HAP-1 (cell line): ENCODE data around the gene SIX5.

Experiments
- DNase-seq, 2 experiments: peaks; one replicate each; pipeline ENCODE4 v3.0.0-alpha.2; 2016 to 2020; ENCODE audit warnings: low spot score in 2 of 2
- H3K27me3 ChIP-seq: fragments of 250-450 bp; sonication (Bioruptor Pico); 2 replicates; pipeline ENCODE4 v1.5.1; 2020; ENCODE audit warnings: low read depth, mild to moderate bottlenecking, moderate library complexity
- H3K36me3 ChIP-seq: fragments of 250-450 bp; sonication (Bioruptor Pico); replicated peaks from 2 replicates; pipeline ENCODE4 v1.5.1; 2020; ENCODE audit warnings: mild to moderate bottlenecking
- H3K4me1 ChIP-seq: fragments of 250-450 bp; sonication (Bioruptor Pico); 2 replicates; pipeline ENCODE4 v1.5.1; 2020; ENCODE audit warnings: mild to moderate bottlenecking
- H3K4me3 ChIP-seq: fragments of 250-450 bp; sonication (Bioruptor Pico); 2 replicates; pipeline ENCODE4 v1.5.1; 2020; ENCODE audit warnings: mild to moderate bottlenecking, moderate library complexity
- H3K9me3 ChIP-seq: fragments of 250-450 bp; sonication (Bioruptor Pico); 2 replicates; pipeline ENCODE4 v1.5.1; 2020; ENCODE audit warnings: mild to moderate bottlenecking, moderate library complexity
- in situ Hi-C: fragments of 300-500 bp; cut with MboI; formaldehyde crosslinking; loops from 3 replicates; pipeline ENCODE4 v1.14.3; 2020; ENCODE audit warnings: low sequenced_read_pairs, inconsistent platforms, mixed read lengths

The SIX5 gene

DNA sequence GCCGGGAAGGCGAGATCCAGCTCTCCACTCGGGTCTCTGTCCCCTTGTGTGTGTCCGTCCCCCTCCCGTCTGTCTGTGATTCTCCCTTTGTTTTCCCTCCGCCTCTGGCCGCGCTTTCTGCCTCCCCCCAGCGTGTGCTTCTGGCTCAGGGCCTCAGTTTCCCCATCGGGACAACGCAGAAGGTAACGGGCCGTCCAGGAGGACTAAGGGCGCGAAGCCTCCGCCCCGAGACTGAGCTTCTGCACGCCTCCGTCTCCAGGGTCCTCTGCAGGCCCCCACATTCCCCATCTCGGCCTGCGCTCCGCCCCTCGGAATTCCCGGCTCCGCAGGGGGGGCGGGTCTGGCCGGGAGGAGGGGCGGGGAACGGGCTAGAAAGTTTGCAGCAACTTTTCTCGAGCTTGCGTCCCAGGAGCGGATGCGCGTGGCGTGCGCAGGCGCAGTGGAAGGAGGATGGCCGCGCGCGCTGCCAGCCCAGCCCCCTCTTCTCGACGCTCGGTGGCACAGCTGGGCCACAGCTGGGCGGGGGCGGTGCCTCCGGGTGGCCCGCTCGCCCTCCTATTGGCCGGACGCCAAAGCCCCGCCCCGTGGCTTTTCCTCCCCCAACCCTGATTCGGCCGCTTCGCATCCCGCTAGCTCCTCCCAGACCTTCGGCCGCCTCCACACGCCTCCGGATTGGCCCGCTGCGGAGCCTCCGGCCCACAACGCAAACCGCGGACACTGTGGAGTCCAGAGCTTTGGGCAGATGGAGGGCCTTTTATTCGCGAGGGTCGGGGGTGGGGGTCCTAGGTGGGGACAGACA, at the start of gene SIX5:
TSS of gene SIX5 (minus strand) at position 269 of the 799 bp plus-strand sequence. CDS start 408 bp downstream, outside the sequence.
- in situ Hi-C loops = no loop called here
- no peaks in the 10 kb centered on the region for H3K9me3 ChIP-seq
- H3K36me3 ChIP-seq = no peaks in the 10 kb centered on the region; the same call in none of the 2 replicates
- no peaks in the 10 kb centered on the region for H3K27me3 ChIP-seq
- peaks cover 14% of the 10 kb centered on the region for H3K4me1 ChIP-seq
- peak within 1 kb of the TSS; percentile 63 for H3K4me3 ChIP-seq
- peak; percentile 95 to 99 for DNase-seq

DNA sequence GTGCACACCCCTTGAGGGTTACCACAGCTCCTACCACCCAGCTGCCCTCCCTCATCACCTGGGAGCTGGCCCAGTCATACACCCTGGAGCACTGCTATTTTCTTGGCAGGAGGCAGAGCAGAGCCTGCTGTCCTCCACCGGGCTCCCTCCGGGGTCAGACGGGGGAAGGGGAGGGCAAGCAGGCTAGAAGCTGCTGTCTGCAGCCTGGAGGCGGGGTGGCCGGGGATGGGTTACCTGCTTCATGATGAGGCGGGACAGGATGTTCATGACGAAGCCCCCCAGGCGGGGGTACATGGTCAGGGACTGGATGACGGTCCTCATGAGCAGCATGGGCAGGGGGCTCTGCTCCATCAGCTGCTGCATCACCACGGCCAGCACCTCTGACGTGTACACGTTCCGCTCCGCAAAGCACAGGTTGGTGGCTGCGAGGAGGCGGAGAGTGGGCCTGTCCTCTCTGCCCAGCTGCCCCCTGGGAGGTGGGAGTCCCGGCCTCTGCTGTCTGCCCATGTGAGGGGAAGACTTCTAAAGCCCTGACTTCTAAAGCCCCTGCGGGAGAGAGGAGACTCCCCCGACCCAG, 48.8 kb upstream of the SIX5 start:
- DNase-seq = no peak
- in situ Hi-C loops = no loop called here
- no peaks in the 10 kb centered on the region for H3K4me1 ChIP-seq

DNA sequence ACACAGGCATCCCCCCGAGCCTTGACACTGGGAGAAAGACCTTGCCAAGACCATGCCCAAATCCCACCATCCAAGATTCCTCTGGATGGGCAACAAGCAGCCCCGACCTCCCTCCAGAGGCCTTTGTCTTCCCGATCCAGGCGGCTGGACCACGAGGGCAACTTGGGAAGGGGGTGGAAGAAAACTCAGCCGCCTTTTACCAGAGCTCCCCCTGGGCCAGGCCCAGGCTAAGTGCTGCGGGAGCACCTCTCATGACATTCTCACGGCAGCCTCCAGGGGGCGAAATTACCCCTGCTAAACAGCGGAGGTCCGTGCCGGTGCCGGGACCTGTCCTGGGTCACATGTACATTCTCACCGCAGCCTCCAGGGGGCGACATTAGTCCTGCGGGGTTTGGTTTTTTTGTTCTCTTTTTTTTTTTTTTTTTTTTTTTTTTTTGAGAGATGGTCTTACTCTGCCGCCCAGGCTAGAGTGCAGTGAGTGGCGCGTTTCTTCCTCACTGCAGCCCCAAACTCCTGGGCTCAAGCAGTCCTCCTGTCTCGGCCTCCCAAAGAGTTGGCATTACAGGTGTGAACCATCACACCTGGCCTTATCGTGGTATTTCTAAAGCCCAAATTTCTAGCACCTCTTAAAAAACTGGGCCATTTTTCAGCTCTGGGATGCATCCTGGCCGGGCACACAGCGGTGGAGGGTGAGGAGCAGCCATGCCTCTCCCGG, 48.1 kb upstream of the SIX5 start:
- DNase-seq = peak; percentile 92 to 98
- in situ Hi-C loops = no loop called here
- Histone ChIP-seq H3K4me1 (no peaks in the 10 kb centered on the region), H3K27me3 (no peaks in the 10 kb centered on the region), H3K4me3 (no peak overlapping the region), H3K36me3 (peaks cover 20% of the 10 kb centered on the region), H3K9me3 (no peaks in the 10 kb centered on the region)

More for the DNA sequence above, 48.8 kb upstream of the SIX5 start:
- H3K9me3 ChIP-seq = no peaks in the 10 kb centered on the region
- no peaks in the 10 kb centered on the region for H3K27me3 ChIP-seq
- peaks cover 26% of the 10 kb centered on the region for H3K36me3 ChIP-seq
- no peak overlapping the region for H3K4me3 ChIP-seq

DNA sequence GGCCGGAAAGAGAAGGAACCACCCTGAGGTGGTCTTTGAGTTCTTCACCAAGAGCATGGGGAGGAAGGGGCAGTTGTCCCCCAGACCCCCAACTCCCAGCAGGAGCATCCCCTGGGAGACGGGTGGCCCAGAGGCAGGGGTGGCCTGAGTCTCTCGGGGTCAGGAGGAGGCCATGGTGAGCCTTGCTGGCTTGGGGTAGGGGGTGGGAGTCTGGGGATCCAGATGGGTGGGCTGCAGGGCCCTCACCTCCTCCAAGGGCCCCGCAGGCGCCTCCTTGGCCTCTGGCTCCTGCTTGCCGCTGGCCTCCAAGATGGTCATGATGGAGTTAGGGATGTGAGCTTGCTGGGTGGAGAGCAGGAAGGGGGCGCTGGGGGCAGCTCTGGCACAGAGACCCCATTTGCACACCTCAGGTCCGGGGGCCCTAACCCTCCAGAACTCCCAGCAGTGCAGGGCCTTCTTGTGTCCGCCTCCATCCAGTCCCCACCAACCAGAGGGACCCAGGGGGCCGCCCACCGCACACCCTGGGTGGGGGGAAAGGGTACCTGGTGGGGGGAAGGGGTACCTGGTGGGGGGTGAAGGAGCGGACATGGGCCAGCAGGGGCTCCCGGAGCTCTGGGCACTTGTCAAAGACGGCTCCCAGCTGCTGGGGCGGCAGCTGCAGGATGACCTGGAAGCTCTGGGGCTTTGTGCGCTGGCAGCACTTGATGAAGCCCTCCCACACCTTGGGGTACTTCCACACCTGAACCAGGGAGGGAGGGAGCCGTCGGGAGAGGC, 47.4 kb upstream of the SIX5 start:
- H3K4me3 ChIP-seq = no peak overlapping the region
- DNase-seq = no peak
- H3K36me3 ChIP-seq = peaks cover 20% of the 10 kb centered on the region
- no peaks in the 10 kb centered on the region for H3K4me1 ChIP-seq
- H3K9me3 ChIP-seq = no peaks in the 10 kb centered on the region
- no peaks in the 10 kb centered on the region for H3K27me3 ChIP-seq
- in situ Hi-C loops = no loop called here

DNA sequence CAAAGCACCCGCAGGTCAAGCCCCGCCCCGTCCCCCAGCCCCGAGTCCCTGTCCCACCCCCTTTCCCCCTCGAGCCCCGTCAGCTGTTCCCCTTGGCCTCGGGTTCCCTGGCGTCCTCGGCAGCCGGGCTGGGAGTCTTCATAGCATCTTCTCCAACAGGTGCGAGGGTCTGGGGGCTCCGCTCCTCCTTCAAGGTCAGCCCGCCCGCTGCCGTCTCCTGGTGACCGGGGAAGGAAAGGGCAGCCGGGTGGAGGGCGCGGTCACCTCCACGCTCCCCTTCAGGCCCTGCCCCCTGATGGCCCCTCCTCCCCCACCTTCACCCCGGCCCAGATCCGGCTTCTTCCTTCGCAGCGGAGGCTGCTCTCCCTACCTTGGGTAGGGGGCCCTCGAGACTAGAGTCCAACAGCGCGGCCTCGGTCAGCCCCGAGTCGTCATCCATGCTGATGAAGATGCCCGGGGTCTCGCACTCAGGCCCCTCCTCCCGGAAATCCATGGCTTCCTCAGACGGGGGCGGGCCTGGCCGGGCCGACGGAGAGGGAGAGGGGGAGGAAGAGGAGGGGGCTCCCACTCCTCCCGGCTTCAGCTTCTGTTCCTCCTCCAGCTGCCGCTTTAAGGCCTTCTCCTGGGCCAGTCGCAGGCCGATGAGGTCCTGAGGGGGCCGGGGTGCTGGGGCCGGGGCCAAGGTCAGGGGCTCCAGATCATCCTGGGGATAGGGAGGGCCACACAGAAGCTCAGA, 46.6 kb upstream of the SIX5 start:
- Histone ChIP-seq H3K4me3 (no peak overlapping the region), H3K36me3 (peaks cover 18% of the 10 kb centered on the region), H3K27me3 (no peaks in the 10 kb centered on the region), H3K4me1 (no peaks in the 10 kb centered on the region), H3K9me3 (no peaks in the 10 kb centered on the region)
- DNase-seq = no peak
- in situ Hi-C loops = no loop called here

DNA sequence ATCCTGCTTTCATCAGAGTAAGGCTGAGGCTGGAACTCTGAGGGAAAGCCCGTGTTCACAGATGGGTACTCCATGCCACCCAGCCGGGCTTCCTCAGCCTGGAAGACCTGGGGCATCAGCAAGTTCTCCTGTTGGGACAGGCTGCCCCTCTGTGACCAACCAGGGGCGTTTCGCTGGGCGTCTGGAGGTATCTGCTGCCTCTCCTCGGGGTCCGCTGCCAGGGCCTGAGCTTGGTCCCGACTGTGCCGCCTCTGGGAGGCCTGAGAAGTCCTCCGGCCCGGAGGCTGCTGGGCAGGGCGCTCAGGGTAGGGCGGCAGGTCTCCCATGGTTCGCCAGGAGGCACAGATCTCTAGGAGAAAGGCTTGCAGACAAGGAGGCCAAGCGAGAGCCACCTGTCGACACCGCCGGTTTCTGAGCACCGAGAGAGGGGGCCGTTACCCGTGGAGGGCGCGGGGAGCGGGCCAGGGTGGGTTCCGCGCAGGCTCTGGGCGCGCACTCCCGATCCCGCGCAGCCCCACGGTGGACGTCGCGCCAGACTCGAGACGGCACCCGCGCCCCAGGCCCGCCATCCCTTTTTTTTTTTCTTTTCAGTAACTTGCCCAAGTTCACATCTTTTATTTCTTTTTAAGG, 45.9 kb upstream of the SIX5 start, which contains the start of gene RSPH6A:
TSS of gene RSPH6A (minus strand) at position 458 of the 630 bp plus-strand sequence. CDS start at position 326, 132 bp downstream.
- Histone ChIP-seq H3K27me3 (no peaks in the 10 kb centered on the region), H3K4me1 (no peaks in the 10 kb centered on the region), H3K9me3 (no peaks in the 10 kb centered on the region), H3K36me3 (peaks cover 11% of the 10 kb centered on the region), H3K4me3 (no peak within 1 kb of the TSS)
- in situ Hi-C loops = no loop called here
- no peak for DNase-seq

DNA sequence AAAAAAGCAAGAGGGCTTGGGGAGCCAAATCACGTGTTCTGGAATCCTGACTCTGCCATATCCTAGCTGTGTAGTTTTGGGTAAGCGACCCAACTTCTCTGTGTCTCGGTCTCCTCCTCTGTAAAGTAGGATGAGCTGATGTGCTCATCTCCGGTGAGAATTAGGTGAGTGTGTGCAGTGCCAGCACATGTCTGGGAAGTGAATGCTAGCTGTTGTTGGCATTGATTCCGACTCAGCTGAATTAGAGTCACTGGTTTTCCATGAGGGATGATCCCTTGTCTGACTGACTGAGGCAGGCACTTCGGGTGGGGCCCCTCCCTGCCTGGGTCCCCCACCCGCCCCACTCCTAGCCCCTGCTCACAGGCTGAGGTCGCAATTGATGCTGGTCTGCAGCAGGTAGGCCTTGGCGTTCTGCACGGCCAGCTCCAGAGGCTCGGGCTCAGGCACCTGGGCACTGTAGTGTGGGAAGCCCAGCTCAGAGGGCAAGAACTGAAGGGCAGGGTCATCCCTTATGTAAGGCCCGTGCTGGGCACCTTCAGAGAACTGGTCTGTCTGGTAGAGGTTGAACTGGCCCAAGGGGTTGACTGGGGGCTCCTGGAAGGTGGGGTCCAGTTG, 45.2 kb upstream of the SIX5 start:
- in situ Hi-C loops = no loop called here
- H3K9me3 ChIP-seq = no peaks in the 10 kb centered on the region

DNA sequence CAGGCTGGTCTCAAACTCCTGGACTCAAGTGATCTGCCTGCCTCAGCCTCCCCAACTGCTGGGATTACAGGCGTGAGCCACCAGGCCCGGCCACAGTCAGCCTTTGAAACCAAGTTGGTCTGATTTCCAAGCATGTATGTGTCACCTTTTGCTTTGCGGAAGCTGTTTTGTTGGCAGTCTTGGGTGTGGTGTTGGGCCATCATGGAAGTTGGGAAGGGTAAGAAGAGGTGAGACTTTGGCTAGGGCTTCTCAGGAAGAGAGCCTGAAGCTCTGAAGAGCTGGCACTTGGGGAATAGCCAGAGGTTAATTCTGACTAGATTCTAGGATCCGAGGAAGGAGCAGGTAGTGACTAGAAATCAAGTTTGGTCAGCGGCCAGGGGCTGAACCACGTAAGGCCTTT, 43.2 kb upstream of the SIX5 start:
- Histone ChIP-seq H3K4me3 (no peak overlapping the region), H3K9me3 (no peaks in the 10 kb centered on the region), H3K36me3 (peaks cover 3% of the 10 kb centered on the region; the same call in 1 of the 2 replicates), H3K4me1 (no peaks in the 10 kb centered on the region), H3K27me3 (no peaks in the 10 kb centered on the region)
- in situ Hi-C loops = no loop called here
- no peak for DNase-seq

More for the DNA sequence above, 45.2 kb upstream of the SIX5 start:
- Histone ChIP-seq H3K36me3 (peaks cover 6% of the 10 kb centered on the region; the same call in 1 of the 2 replicates), H3K27me3 (no peaks in the 10 kb centered on the region), H3K4me3 (no peak overlapping the region), H3K4me1 (no peaks in the 10 kb centered on the region)
- no peak for DNase-seq

DNA sequence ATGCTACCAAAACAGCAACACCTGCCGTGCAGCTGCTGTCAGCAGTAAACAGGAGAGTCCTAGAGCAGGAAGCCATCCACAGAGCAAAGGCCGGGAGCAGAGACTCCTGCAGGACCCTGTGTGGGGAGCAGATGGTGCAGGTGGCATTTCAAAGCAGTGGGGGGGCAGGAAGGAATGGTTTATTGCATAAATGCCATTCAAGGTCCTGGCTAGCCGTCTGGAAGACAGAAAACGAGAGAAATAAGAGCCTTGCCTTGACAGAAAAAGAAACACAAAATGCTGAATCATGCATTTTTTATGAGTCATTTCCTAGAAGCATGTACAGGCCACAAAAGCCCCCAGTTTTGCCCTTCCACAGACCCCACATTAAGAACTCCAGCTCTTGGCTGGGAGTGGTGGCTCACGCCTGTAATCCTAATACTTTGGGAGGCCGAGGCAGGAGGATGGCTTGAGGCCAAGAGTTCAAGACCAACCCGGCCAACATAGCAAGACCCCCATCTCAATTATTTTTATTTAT, 40.6 kb upstream of the SIX5 start:
- Histone ChIP-seq H3K27me3 (no peaks in the 10 kb centered on the region), H3K9me3 (no peaks in the 10 kb centered on the region), H3K4me1 (no peaks in the 10 kb centered on the region), H3K36me3 (peaks cover 3% of the 10 kb centered on the region; the same call in 1 of the 2 replicates), H3K4me3 (no peak overlapping the region)
- no peak for DNase-seq
- in situ Hi-C loops = no loop called here

DNA sequence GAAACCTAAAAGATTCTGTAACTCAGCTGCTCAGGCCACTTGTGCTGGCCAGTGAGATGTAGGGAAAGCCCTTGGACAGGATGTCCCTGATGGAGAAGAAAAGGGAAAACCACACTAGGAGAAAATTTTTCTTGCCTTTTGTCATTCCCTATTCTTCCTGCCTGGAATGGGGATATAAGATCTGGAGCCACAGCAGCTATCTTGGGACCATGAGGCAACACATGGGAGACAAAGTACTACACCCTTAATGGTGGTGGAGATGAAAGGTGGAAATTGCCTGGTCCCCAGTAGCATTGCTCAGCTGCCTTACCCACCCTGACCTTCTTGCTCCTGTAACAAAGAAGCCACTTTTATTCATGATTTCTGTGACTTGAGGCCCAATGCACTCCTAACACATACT, 36.7 kb upstream of the SIX5 start:
- in situ Hi-C loops = no loop called here
- Histone ChIP-seq H3K36me3 (no peaks in the 10 kb centered on the region), H3K4me1 (no peaks in the 10 kb centered on the region), H3K27me3 (no peaks in the 10 kb centered on the region), H3K9me3 (no peaks in the 10 kb centered on the region), H3K4me3 (no peak overlapping the region)
- DNase-seq = no peak

DNA sequence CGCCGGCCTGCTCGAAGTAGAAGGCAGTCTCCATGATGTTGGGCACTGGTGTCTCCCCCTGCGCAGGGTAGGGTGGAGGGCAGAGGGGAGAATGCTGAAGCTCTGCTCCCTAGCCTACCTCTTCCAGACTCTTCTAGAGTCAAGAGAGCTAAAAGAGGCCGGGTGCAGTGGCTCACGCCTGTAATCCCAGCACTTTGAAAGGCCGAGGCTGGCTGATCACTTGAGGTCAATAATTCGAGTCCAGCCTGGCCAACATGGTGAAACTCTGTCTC, 35.8 kb upstream of the SIX5 start:
- in situ Hi-C loops = no loop called here
- no peak overlapping the region for H3K4me3 ChIP-seq
- no peaks in the 10 kb centered on the region for H3K9me3 ChIP-seq
- no peaks in the 10 kb centered on the region for H3K27me3 ChIP-seq
- H3K36me3 ChIP-seq = no peaks in the 10 kb centered on the region
- H3K4me1 ChIP-seq = no peaks in the 10 kb centered on the region
- DNase-seq = no peak
